ENCODE measurements around the gene BAZ2B. TPM values are rescaled to one million over a fixed set of nuclear protein-coding genes. Genes with fewer than 3 reads are reported as not detected.

The BAZ2B gene
- total RNA-seq, 1 donor from 2014 or later: 101 TPM

DNA sequence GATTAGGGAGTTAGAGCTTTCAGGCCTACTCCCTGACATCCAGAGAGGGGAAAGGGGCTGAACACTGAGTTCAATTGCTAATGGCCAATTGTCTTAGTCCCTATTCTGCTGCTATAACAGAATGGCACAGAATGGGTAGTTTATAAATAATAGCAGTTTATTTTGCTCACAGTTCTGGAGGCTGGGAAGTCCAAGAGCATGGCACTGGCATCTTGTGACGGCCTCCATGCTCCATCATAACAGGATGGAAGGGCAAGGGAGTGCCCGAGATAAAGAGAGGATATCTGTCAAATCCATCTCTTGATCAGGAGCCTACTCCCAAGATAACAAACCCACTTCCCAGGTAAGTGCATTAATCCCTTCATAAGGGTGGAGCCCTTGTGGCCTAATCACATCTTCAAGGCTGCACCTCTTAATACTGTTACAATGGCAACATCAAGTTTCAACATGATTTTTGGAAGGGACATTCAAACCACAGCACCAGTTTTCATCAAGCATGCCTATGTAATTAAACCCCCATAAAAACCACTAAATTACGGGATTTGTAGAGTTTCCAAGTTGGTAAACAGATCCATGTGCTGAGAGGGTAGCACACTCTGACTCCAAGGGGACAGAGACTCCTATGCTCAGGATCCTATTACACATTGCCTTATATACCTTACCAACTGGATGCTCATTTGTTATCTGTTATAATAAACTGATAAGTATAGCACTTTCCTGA is 44.6 kb downstream of the BAZ2B start:
- Histone ChIP-seq H3K36me3 (peaks cover 6% of the 10 kb centered on the region), H3K9ac (no peak overlapping the region), H4K20me1 (ENCODE audit: low read depth) (no peaks in the 10 kb centered on the region), H3K4me2 (no peak overlapping the region), H3K4me3 (no peak overlapping the region), H2AFZ (replicated peaks) (no peak overlapping the region), H3F3A (ENCODE audit: low read depth) (no peaks in the 10 kb centered on the region), H3K79me2 (ENCODE audit: low read depth) (peaks cover 97% of the 10 kb centered on the region), H3K27ac (no peak overlapping the region), H3K9me3 (ENCODE audit: low read depth) (peaks cover 13% of the 10 kb centered on the region), H3K27me3 (no peaks in the 10 kb centered on the region), H3K4me1 (no peaks in the 10 kb centered on the region)
- DNase-seq (ENCODE audit: low spot score): no peak
- Mint-ChIP-seq H3K36me3 (peaks cover 36% of the 10 kb centered on the region), H3K4me3 (no peak overlapping the region), H3K27me3 (ENCODE audit: insufficient read depth, low read depth) (no peaks in the 10 kb centered on the region), H3K27ac (no peak overlapping the region), H3K4me1 (no peaks in the 10 kb centered on the region), H3K9me3 (peaks cover 29% of the 10 kb centered on the region)
- TF ChIP-seq EZH2 (IDR thresholded peaks at IDR 0.05): no peak
- TF ChIP-seq, protein P1, sequence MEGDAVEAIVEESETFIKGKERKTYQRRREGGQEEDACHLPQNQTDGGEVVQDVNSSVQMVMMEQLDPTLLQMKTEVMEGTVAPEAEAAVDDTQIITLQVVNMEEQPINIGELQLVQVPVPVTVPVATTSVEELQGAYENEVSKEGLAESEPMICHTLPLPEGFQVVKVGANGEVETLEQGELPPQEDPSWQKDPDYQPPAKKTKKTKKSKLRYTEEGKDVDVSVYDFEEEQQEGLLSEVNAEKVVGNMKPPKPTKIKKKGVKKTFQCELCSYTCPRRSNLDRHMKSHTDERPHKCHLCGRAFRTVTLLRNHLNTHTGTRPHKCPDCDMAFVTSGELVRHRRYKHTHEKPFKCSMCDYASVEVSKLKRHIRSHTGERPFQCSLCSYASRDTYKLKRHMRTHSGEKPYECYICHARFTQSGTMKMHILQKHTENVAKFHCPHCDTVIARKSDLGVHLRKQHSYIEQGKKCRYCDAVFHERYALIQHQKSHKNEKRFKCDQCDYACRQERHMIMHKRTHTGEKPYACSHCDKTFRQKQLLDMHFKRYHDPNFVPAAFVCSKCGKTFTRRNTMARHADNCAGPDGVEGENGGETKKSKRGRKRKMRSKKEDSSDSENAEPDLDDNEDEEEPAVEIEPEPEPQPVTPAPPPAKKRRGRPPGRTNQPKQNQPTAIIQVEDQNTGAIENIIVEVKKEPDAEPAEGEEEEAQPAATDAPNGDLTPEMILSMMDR (IDR thresholded peaks at IDR 0.05): no peak
- no peak for TF ChIP-seq EZH2phosphoT487 (IDR thresholded peaks at IDR 0.05)

DNA sequence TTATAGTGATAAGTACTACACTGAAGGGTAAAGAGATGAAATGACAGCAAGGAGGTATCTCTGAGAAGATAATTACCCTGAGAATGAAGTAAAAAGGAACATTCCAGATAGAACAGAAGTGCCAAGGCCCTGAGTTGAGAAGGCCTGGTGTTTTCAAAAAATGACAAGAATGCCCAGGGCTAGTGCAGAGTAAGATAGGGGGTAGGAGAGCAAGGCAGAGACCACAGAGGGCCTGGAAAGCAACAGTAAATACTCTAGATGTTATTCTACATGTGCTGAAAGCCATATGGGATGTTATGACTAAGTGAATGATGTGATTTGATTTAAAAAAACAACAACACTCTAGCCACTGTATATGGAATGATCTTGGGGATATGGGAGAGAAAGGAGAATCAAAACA is 52.3 kb downstream of the BAZ2B start:
- H4K20me1 ChIP-seq (ENCODE audit: low read depth): no peaks in the 10 kb centered on the region
- H3K4me1 ChIP-seq: no peaks in the 10 kb centered on the region
- H3K79me2 ChIP-seq (ENCODE audit: low read depth): peaks cover 98% of the 10 kb centered on the region
- H3F3A ChIP-seq (ENCODE audit: low read depth): no peaks in the 10 kb centered on the region
- H3K9me3 ChIP-seq (ENCODE audit: low read depth): no peaks in the 10 kb centered on the region
- H3K27me3 ChIP-seq: no peaks in the 10 kb centered on the region
- peaks cover 28% of the 10 kb centered on the region for H3K36me3 Mint-ChIP-seq
- no peak overlapping the region for H3K27ac Mint-ChIP-seq
- H3K4me2 ChIP-seq: no peak overlapping the region
- H3K9me3 Mint-ChIP-seq: peaks cover 4% of the 10 kb centered on the region
- H3K36me3 ChIP-seq: no peaks in the 10 kb centered on the region
- no peaks in the 10 kb centered on the region for H3K4me1 Mint-ChIP-seq
- no peak overlapping the region for H3K9ac ChIP-seq
- TF ChIP-seq, protein P1 (IDR thresholded peaks at IDR 0.05): no peak
- TF ChIP-seq EZH2phosphoT487 (IDR thresholded peaks at IDR 0.05) (no peak), EZH2 (IDR thresholded peaks at IDR 0.05) (no peak)
- no peak for DNase-seq (ENCODE audit: low spot score)
- H3K4me3 Mint-ChIP-seq: no peak overlapping the region
- H3K4me3 ChIP-seq: no peak overlapping the region
- H3K27ac ChIP-seq: no peak overlapping the region
- H3K27me3 Mint-ChIP-seq (ENCODE audit: insufficient read depth, low read depth): peaks cover 2% of the 10 kb centered on the region
- no peak overlapping the region for H2AFZ ChIP-seq (replicated peaks)

DNA sequence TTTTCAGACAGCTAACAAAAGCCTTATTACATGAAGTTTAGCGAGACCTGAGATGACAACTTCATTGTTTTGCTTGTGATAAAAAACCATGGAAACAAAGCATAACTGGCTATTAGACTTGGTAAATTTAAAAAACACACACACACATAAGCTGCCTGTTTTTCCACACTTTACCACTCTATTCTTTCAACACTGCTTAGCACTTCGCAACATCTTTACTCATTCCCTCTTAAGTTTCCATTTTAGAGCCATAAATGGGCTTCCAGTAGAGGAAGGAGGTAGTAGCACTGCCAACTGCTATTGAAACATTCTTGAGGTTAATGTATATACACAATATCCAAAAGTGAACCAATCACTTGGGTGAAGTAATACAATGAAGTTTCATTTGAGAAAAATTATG is 54.1 kb downstream of the BAZ2B start:
- no peak overlapping the region for H2AFZ ChIP-seq (replicated peaks)
- H3K27ac ChIP-seq: no peak overlapping the region
- Mint-ChIP-seq H3K27ac (no peak overlapping the region), H3K4me1 (no peaks in the 10 kb centered on the region), H3K36me3 (peaks cover 31% of the 10 kb centered on the region), H3K4me3 (no peak overlapping the region), H3K27me3 (ENCODE audit: insufficient read depth, low read depth) (peaks cover 2% of the 10 kb centered on the region), H3K9me3 (peaks cover 4% of the 10 kb centered on the region)
- no peak for DNase-seq (ENCODE audit: low spot score)
- H3K4me3 ChIP-seq: no peak overlapping the region
- no peaks in the 10 kb centered on the region for H3K9me3 ChIP-seq (ENCODE audit: low read depth)
- no peak overlapping the region for H3K9ac ChIP-seq
- peaks cover 94% of the 10 kb centered on the region for H3K79me2 ChIP-seq (ENCODE audit: low read depth)
- no peaks in the 10 kb centered on the region for H3K27me3 ChIP-seq
- TF ChIP-seq EZH2phosphoT487 (IDR thresholded peaks at IDR 0.05) (no peak), EZH2 (IDR thresholded peaks at IDR 0.05) (no peak)
- TF ChIP-seq, protein P1 (IDR thresholded peaks at IDR 0.05): no peak
- H3F3A ChIP-seq (ENCODE audit: low read depth): peaks cover 3% of the 10 kb centered on the region
- peaks cover 11% of the 10 kb centered on the region for H4K20me1 ChIP-seq (ENCODE audit: low read depth)
- no peaks in the 10 kb centered on the region for H3K4me1 ChIP-seq
- no peaks in the 10 kb centered on the region for H3K36me3 ChIP-seq
- no peak overlapping the region for H3K4me2 ChIP-seq
